Ishikawa (cell line): ENCODE data around the gene ATG9A.
A peak's percentile ranks its signal among the peaks of the same experiment; 100 is the strongest.

Experiments used
- CEBPB ChIP-seq: IDR thresholded peaks from 2 replicates; pipeline ENCODE4 v1.6.1; 2012
- CREB1 ChIP-seq: IDR thresholded peaks from 2 replicates; pipeline ENCODE4 v1.6.1; 2012; ENCODE audit warnings: low read depth
- EGR1 ChIP-seq: IDR thresholded peaks from 2 replicates; pipeline ENCODE4 v1.6.1; 2012
- EP300 ChIP-seq: IDR thresholded peaks from 2 replicates; pipeline ENCODE4 v1.6.1; 2012; ENCODE audit warnings: borderline replicate concordance
- FOXM1 ChIP-seq: IDR thresholded peaks from 2 replicates; pipeline ENCODE4 v1.6.1; 2012; ENCODE audit warnings: low read depth, borderline replicate concordance
- NFIC ChIP-seq: IDR thresholded peaks from 2 replicates; pipeline ENCODE4 v1.6.1; 2012
- RAD21 ChIP-seq: IDR thresholded peaks from 2 replicates; pipeline ENCODE4 v1.6.1; 2012; ENCODE audit warnings: low read depth
- TAF1 ChIP-seq: IDR thresholded peaks from 2 replicates; pipeline ENCODE4 v1.6.1; 2012; ENCODE audit warnings: low read depth, mild to moderate bottlenecking
- TCF12 ChIP-seq: IDR thresholded peaks from 2 replicates; pipeline ENCODE4 v1.6.1; 2012; ENCODE audit warnings: low read depth
- TEAD4 ChIP-seq: IDR thresholded peaks from 2 replicates; pipeline ENCODE4 v1.6.1; 2012
- YY1 ChIP-seq: IDR thresholded peaks from 2 replicates; pipeline ENCODE4 v1.6.1; 2012; ENCODE audit warnings: low read depth
- ZBTB7A ChIP-seq: IDR thresholded peaks from 2 replicates; pipeline ENCODE4 v1.6.1; 2012; ENCODE audit warnings: low read depth
- TF ChIP-seq, protein P1 (sequence below): IDR thresholded peaks from 2 replicates; pipeline ENCODE4 v1.6.1; 2012
- TF ChIP-seq, protein P2 (sequence below): IDR thresholded peaks from 2 replicates; pipeline ENCODE4 v1.6.1; 2012
- TF ChIP-seq, protein P3 (sequence below): IDR thresholded peaks from 2 replicates; pipeline ENCODE4 v1.6.1; 2012; ENCODE audit warnings: low read depth, mild to moderate bottlenecking

The ATG9A gene

DNA sequence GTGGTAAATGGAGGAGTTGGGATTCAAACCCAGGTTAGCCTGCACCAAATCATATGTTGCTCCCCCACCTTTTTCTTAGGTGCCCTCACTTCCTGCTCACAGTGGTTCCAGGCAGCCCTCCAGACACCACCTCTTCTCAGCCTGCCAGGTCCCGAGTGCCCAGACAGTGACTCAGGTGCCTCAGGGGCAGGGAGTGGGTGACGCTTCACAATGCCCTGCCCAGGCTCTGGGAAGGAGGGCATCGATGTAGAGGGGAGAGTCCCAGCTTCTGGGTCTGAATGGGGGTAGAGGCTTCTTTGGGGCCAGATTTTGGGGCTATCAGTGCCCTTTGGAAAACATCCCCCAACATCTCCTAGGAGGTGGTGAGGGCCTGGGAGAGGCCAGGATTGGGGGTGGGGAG lies 44.5 kb upstream of the ATG9A start:
- TF ChIP-seq, protein P1, sequence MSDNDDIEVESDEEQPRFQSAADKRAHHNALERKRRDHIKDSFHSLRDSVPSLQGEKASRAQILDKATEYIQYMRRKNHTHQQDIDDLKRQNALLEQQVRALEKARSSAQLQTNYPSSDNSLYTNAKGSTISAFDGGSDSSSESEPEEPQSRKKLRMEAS: no peak
- TF ChIP-seq CEBPB (no peak), EP300 (peak; percentile 94), NFIC (peak; percentile 82), FOXM1 (peak; percentile 76), TCF12 (peak; percentile 88), TEAD4 (peak; percentile 81), CREB1 (no peak), TAF1 (no peak)

DNA sequence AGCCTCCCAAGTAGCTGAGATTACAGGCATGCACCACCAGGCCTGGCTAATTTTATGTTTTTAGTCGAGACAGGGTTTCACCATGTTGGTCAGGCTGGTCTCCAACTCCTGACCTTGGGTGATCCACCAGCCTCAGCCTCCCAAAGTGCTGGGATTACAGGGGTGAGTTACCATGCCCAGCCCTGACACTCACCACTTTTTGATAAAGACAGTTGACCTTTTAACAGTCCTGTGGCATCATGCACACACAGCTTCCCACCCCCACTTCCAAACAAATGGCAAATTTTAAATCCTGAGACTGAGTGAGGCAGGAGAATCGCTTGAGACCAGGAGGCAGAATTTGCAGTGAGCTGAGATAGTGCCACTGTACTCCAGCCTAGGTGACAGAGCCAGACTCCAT lies 43.6 kb upstream of the ATG9A start:
- no peak for TF ChIP-seq YY1
- no peak for TF ChIP-seq CREB1
- TF ChIP-seq, protein P2, sequence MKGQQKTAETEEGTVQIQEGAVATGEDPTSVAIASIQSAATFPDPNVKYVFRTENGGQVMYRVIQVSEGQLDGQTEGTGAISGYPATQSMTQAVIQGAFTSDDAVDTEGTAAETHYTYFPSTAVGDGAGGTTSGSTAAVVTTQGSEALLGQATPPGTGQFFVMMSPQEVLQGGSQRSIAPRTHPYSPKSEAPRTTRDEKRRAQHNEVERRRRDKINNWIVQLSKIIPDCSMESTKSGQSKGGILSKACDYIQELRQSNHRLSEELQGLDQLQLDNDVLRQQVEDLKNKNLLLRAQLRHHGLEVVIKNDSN: no peak
- no peak for TF ChIP-seq TCF12
- TF ChIP-seq FOXM1: no peak

DNA sequence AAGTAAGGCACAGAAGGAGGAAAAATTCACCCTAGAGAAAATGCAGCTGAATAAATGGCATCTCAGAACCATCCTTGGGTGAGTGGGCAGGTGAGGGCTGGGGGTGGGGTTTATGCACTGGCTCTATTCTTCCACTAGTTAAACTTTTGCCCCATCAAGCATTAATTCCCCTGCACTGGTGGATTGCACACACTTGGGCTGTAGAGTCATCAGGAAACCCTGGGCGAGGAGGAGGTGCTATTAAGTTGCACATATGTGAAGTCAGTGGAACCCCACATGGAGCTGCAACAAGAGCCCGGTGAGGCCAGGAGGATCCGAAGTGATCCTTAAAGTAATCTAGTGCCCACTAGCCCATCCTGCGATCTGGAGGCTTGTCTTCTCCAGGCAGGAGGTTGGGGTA lies 42.9 kb upstream of the ATG9A start:
- TF ChIP-seq TEAD4 (no peak), CEBPB (no peak), ZBTB7A (no peak), RAD21 (no peak)

DNA sequence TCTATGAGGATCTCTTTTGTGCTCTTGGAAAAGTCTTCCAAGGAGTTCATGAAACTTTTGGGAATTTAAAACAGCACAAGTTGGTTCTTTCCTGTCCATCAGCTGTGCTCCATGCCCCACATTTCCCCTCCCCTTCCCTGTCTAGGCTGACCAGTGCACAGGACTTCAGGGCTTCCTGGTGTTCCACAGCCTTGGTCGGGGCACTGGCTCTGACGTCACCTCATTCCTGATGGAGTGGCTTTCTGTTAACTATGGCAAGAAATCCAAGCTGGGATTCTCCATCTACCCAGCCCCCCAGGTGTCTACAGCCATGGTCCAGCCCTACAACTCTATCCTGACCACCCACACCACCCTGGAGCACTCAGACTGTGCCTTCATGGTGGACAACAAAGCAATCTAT lies 41.6 kb upstream of the ATG9A start:
- TF ChIP-seq YY1 (no peak), EP300 (no peak), CEBPB (no peak)

DNA sequence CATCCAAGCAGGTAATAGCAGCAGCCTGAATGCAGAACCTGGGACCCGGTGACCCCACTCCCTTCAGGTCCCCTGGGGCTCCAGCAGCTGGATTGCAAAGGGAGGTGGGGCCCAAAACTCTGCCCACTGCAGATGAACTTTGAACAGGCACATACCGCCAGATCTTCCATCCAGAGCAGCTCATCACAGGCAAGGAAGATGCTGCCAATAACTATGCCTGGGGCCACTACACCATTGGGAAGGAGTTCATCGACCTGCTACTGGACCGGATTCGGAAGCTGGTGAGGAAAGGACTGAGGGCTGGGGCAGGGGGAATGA lies 40.6 kb upstream of the ATG9A start:
- no peak for TF ChIP-seq TCF12
- TF ChIP-seq RAD21: no peak

DNA sequence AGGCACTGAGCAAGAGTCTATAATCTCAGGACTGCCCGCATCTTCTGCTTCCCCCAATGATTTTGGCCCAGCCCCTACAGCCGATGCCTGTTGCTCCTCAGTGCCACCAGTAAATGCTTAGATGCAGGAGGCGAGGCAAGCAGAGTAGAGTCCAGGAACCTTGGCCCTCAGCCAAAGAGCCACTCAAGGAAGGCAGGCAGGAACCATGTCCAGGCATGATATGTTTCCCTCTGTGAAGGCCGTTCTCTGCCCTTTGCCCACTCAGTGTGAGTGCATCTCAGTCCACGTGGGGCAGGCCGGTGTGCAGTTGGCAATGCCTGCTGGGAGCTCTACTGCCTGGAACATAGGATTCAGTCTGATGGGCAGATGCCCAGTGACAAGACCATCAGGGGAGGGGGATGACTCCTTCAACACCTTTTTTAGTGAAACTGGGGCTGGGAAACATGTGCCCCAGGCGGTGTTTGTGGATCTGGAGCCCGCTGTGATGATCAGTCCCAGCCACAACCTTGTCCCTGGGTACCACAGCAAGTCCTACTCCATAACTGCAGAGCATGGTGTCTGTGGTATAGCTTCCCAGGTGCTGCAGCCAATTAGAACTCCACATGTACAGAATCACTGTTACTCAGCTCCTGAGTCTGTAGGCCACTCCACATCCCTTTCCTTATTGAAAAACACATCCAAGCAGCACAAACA lies 40.1 kb upstream of the ATG9A start:
- TF ChIP-seq TAF1 (no peak), NFIC (peak; percentile 83)
- TF ChIP-seq, protein P1: peak; percentile 64; the same call in 1 of the 2 replicates

DNA sequence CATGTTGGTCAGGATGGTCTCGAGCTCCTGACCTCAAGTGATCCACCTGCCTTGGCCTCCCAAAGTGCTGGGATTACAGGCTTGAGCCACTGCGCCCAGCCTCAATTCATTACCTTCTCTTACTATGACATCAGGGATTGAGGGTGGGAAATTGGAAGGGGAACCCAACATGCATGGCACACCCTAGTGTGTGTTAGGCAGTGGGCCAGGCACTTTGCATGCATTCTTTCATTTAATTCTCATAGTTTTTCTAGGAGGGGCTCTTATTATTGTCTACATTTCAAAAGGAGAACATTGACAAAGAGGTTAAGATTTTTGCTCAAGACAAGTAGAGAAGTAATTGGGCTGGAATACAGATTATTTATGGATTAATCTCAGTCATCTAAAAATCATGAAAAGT lies 38.9 kb upstream of the ATG9A start:
- no peak; the same call in 1 of the 2 replicates for TF ChIP-seq FOXM1
- TF ChIP-seq EP300: peak; percentile 58; the same call in 1 of the 2 replicates
- no peak for TF ChIP-seq ZBTB7A
- peak; percentile 53 for TF ChIP-seq NFIC
- 0 out of 2 replicates have a peak, but pooled peaks have one; percentile 21 for TF ChIP-seq TCF12
- TF ChIP-seq, protein P3, sequence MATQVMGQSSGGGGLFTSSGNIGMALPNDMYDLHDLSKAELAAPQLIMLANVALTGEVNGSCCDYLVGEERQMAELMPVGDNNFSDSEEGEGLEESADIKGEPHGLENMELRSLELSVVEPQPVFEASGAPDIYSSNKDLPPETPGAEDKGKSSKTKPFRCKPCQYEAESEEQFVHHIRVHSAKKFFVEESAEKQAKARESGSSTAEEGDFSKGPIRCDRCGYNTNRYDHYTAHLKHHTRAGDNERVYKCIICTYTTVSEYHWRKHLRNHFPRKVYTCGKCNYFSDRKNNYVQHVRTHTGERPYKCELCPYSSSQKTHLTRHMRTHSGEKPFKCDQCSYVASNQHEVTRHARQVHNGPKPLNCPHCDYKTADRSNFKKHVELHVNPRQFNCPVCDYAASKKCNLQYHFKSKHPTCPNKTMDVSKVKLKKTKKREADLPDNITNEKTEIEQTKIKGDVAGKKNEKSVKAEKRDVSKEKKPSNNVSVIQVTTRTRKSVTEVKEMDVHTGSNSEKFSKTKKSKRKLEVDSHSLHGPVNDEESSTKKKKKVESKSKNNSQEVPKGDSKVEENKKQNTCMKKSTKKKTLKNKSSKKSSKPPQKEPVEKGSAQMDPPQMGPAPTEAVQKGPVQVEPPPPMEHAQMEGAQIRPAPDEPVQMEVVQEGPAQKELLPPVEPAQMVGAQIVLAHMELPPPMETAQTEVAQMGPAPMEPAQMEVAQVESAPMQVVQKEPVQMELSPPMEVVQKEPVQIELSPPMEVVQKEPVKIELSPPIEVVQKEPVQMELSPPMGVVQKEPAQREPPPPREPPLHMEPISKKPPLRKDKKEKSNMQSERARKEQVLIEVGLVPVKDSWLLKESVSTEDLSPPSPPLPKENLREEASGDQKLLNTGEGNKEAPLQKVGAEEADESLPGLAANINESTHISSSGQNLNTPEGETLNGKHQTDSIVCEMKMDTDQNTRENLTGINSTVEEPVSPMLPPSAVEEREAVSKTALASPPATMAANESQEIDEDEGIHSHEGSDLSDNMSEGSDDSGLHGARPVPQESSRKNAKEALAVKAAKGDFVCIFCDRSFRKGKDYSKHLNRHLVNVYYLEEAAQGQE: no peak

DNA sequence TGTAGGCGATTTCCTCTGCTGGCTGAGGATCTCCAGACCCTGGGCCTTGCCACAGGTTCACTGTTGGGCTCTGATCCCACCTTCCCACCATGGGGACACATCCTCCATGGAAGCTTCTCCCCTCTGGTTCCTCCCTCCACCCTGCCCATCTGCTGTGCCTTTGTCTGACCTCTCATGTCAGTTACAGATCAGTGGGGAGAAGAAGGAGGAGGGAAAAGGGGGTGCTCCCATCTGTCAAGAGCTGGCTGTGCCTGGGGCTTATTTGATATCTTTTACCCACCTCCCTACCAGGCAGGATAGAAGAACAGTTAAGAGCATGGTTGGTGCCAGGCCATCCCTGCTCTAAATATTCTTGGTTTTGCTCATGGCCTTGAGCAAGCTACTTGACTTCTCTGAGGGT lies 37.5 kb upstream of the ATG9A start:
- TF ChIP-seq NFIC (no peak), TCF12 (no peak), EP300 (no peak), TEAD4 (no peak), YY1 (no peak), TAF1 (no peak), CREB1 (no peak), ZBTB7A (no peak), EGR1 (no peak), RAD21 (no peak), FOXM1 (no peak), CEBPB (no peak)
- TF ChIP-seq, protein P3: no peak
- TF ChIP-seq, protein P1: no peak
- TF ChIP-seq, protein P2: no peak
